H1 (cell line): ENCODE measurements around the gene EPB42.

Experiments
- CBX5 ChIP-seq: fragments of 300-800, 300-1000 bp; sonication (generic); IDR thresholded peaks from 2 replicates; pipeline ENCODE4 v1.7.1; 2016; ENCODE audit warnings: antibody characterized with exemption, low read length, low read depth
- CREB1 ChIP-seq: IDR thresholded peaks from 2 replicates; pipeline ENCODE4 v1.6.1; 2012; ENCODE audit warnings: inconsistent platforms
- EZH2 ChIP-seq: fragments of 200-600 bp; sonication (generic); IDR thresholded peaks from 2 replicates; pipeline ENCODE4 v1.7.1; 2012; ENCODE audit warnings: low read depth, mild to moderate bottlenecking, moderate library complexity, low read length, inconsistent platforms; ENCODE audit not compliant: severe bottlenecking
- PHF8 ChIP-seq: fragments of 200-600 bp; sonication (generic); conservative IDR thresholded peaks from 2 replicates; pipeline ENCODE4 v1.7.1; 2012; ENCODE audit warnings: low read depth, mild to moderate bottlenecking, inconsistent platforms, low read length, moderate library complexity
- TAF1 ChIP-seq: IDR thresholded peaks from 2 replicates; pipeline ENCODE4 v1.6.1; 2011; ENCODE audit warnings: mild to moderate bottlenecking, low read depth, low read length
- TF ChIP-seq, protein P1 (sequence below), 3 experiments: IDR thresholded peaks; 1 replicate in 2 of 3; 2 replicates in 1 of 3; pipeline versions ENCODE4 v1.5.1 to v1.6.1; 2011; ENCODE audit warnings: low read length in 3 of 3, mild to moderate bottlenecking in 3 of 3, inconsistent platforms in 2 of 3, low read depth in 1 of 3, moderate library complexity in 1 of 3; ENCODE audit not compliant: insufficient read depth in 1 of 3; ENCODE audit errors: control extremely low read depth in 1 of 3

DNA sequence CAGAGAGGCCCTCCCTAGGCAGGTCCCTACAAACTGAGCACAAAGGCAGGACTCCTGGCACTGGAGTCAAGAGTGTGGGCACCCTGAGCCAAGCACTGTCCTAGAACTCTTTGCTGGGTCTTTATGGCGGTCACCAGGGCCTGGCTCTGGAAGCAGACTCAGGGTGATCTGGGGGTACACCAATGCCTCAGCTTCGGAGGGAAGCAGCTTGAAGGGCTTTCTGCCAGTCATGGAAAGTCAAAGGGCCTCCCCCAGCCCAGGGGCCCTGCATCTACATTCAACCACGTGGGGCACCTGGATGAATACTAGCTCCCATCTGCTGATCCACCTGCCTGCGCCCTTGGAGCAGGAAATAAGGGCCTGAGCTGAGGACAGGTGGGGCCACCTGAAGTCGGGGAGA, 7.4 kb downstream of the EPB42 start:
- TF ChIP-seq, protein P1, sequence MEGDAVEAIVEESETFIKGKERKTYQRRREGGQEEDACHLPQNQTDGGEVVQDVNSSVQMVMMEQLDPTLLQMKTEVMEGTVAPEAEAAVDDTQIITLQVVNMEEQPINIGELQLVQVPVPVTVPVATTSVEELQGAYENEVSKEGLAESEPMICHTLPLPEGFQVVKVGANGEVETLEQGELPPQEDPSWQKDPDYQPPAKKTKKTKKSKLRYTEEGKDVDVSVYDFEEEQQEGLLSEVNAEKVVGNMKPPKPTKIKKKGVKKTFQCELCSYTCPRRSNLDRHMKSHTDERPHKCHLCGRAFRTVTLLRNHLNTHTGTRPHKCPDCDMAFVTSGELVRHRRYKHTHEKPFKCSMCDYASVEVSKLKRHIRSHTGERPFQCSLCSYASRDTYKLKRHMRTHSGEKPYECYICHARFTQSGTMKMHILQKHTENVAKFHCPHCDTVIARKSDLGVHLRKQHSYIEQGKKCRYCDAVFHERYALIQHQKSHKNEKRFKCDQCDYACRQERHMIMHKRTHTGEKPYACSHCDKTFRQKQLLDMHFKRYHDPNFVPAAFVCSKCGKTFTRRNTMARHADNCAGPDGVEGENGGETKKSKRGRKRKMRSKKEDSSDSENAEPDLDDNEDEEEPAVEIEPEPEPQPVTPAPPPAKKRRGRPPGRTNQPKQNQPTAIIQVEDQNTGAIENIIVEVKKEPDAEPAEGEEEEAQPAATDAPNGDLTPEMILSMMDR (IDR thresholded peaks at IDR 0.05; ENCODE audit: control extremely low read depth in 1 of 3, insufficient read depth in 1 of 3, low read depth in 1 of 3, low read length in 3 of 3) = no peak
- TF ChIP-seq EZH2 (no peak), CBX5 (no peak), PHF8 (no peak), CREB1 (no peak), TAF1 (no peak)
